ENCODE measurements around the gene PPBP.

Gene PPBP

GRCh38 chr4:73976716-73977115 is 11.3 kb downstream of the PPBP start:
- peak overlapping the region in 1 of 2 experiments; percentile 10 for H2BK12ac ChIP-seq (ENCODE audit: low read length in 2 of 2)
- H3K23ac ChIP-seq (ENCODE audit: low read length in 2 of 2): no peak overlapping the region
- H2AFZ ChIP-seq (ENCODE audit: low read depth, low read length): no peak overlapping the region
- H3K27me3 ChIP-seq (ENCODE audit: control insufficient read depth in 1 of 2, insufficient read depth in 1 of 2, low read length in 2 of 2): no peaks in the 10 kb centered on the region
- H3K4me1 ChIP-seq (ENCODE audit: control insufficient read depth, insufficient read depth, low read depth, low read length): peaks cover 2% of the 10 kb centered on the region
- peak overlapping the region in 1 of 2 experiments; percentile 70 for H3K18ac ChIP-seq (ENCODE audit: low read depth in 1 of 2, low read length in 2 of 2)
- H2BK120ac ChIP-seq (ENCODE audit: low read depth, low read length): no peak overlapping the region
- H3K4me2 ChIP-seq (ENCODE audit: low read length, poor library complexity, severe bottlenecking): no peak overlapping the region
- peak overlapping the region; percentile 66 for H4K8ac ChIP-seq (ENCODE audit: low read length)
- H4K91ac ChIP-seq (ENCODE audit: low read length): no peak overlapping the region
- no peak overlapping the region for H3K4me3 ChIP-seq (ENCODE audit: insufficient read depth in 1 of 2, low read depth in 1 of 2, low read length in 2 of 2)
- no peak overlapping the region for H2BK15ac ChIP-seq (ENCODE audit: low read depth, poor library complexity, severe bottlenecking)
- H3K79me1 ChIP-seq (replicated peaks; ENCODE audit: low read length, poor library complexity, severe bottlenecking): no peaks in the 10 kb centered on the region
- DNase-seq: no peak
- 72% methylated on average over 3 of the region's 4 CpGs for WGBS
- no peak overlapping the region for H3K9ac ChIP-seq (ENCODE audit: low read length)
- H3K9me3 ChIP-seq (ENCODE audit: control insufficient read depth, low read length): peaks cover 6% of the 10 kb centered on the region
- no peaks in the 10 kb centered on the region for H3K36me3 ChIP-seq (ENCODE audit: control insufficient read depth in 1 of 2, insufficient read depth in 2 of 2, low read depth in 1 of 2, low read length in 2 of 2)
- H3K14ac ChIP-seq (ENCODE audit: low read length in 2 of 2): peak overlapping the region in 1 of 2 experiments; percentile 77
- no peak overlapping the region for H2BK5ac ChIP-seq (ENCODE audit: low read depth, low read length, poor library complexity, severe bottlenecking)
- H2AK5ac ChIP-seq (ENCODE audit: low read length, severe bottlenecking): no peak overlapping the region
- H3K27ac ChIP-seq (ENCODE audit: low read length, poor library complexity, severe bottlenecking): no peak overlapping the region
- H3K4ac ChIP-seq (ENCODE audit: low read depth in 1 of 2, low read length in 2 of 2): peak overlapping the region in 1 of 2 experiments; percentile 70

- Histone ChIP-seq H3K4me2 (ENCODE audit: low read length, poor library complexity, severe bottlenecking) (no peak overlapping the region), H3K79me1 (replicated peaks; ENCODE audit: low read length, poor library complexity, severe bottlenecking) (no peaks in the 10 kb centered on the region), H3K9me3 (ENCODE audit: control insufficient read depth, low read length) (peaks cover 11% of the 10 kb centered on the region), H2AK5ac (ENCODE audit: low read length, severe bottlenecking) (no peak overlapping the region), H4K91ac (ENCODE audit: low read length) (no peak overlapping the region), H3K4me1 (ENCODE audit: control insufficient read depth, insufficient read depth, low read depth, low read length) (no peaks in the 10 kb centered on the region), H2BK5ac (ENCODE audit: low read depth, low read length, poor library complexity, severe bottlenecking) (no peak overlapping the region), H2BK120ac (ENCODE audit: low read depth, low read length) (no peak overlapping the region), H4K8ac (ENCODE audit: low read length) (peak overlapping the region; percentile 66), H3K23ac (ENCODE audit: low read length in 2 of 2) (no peak overlapping the region), H3K9ac (ENCODE audit: low read length) (no peak overlapping the region), H3K14ac (ENCODE audit: low read length in 2 of 2) (peak overlapping the region in 1 of 2 experiments; percentile 77), H3K27ac (ENCODE audit: low read length, poor library complexity, severe bottlenecking) (no peak overlapping the region), H3K4ac (ENCODE audit: low read depth in 1 of 2, low read length in 2 of 2) (no peak overlapping the region), H2BK12ac (ENCODE audit: low read length in 2 of 2) (peak overlapping the region; percentile 2 to 10), H3K27me3 (ENCODE audit: control insufficient read depth in 1 of 2, insufficient read depth in 1 of 2, low read length in 2 of 2) (no peaks in the 10 kb centered on the region), H2AFZ (ENCODE audit: low read depth, low read length) (no peak overlapping the region), H3K4me3 (ENCODE audit: insufficient read depth in 1 of 2, low read depth in 1 of 2, low read length in 2 of 2) (no peak overlapping the region), H3K36me3 (ENCODE audit: control insufficient read depth in 1 of 2, insufficient read depth in 2 of 2, low read depth in 1 of 2, low read length in 2 of 2) (no peaks in the 10 kb centered on the region), H2BK15ac (ENCODE audit: low read depth, poor library complexity, severe bottlenecking) (no peak overlapping the region), H3K18ac (ENCODE audit: low read depth in 1 of 2, low read length in 2 of 2) (peak overlapping the region in 1 of 2 experiments; percentile 70)
- DNase-seq: no peak
- 98% methylated on average over 2 of the region's 2 CpGs for WGBS
Observed at GRCh38 chr4:73976217-73976616, 11.8 kb downstream of the PPBP start.

GRCh38 chr4:73974352-73974751 is 13.6 kb downstream of the PPBP start:
- Histone ChIP-seq H2BK5ac (ENCODE audit: low read depth, low read length, poor library complexity, severe bottlenecking) (no peak overlapping the region), H4K8ac (ENCODE audit: low read length) (no peak overlapping the region), H4K91ac (ENCODE audit: low read length) (no peak overlapping the region), H3K4me3 (ENCODE audit: insufficient read depth in 1 of 2, low read depth in 1 of 2, low read length in 2 of 2) (no peak overlapping the region), H2AK5ac (ENCODE audit: low read length, severe bottlenecking) (no peak overlapping the region), H2BK12ac (ENCODE audit: low read length in 2 of 2) (no peak overlapping the region), H3K9me3 (ENCODE audit: control insufficient read depth, low read length) (peaks cover 30% of the 10 kb centered on the region), H3K14ac (ENCODE audit: low read length in 2 of 2) (no peak overlapping the region), H2BK15ac (ENCODE audit: low read depth, poor library complexity, severe bottlenecking) (no peak overlapping the region), H3K79me1 (replicated peaks; ENCODE audit: low read length, poor library complexity, severe bottlenecking) (no peaks in the 10 kb centered on the region), H3K18ac (ENCODE audit: low read depth in 1 of 2, low read length in 2 of 2) (no peak overlapping the region), H3K4me1 (ENCODE audit: control insufficient read depth, insufficient read depth, low read depth, low read length) (no peaks in the 10 kb centered on the region), H3K4me2 (ENCODE audit: low read length, poor library complexity, severe bottlenecking) (no peak overlapping the region), H3K27me3 (ENCODE audit: control insufficient read depth in 1 of 2, insufficient read depth in 1 of 2, low read length in 2 of 2) (no peaks in the 10 kb centered on the region), H3K23ac (ENCODE audit: low read length in 2 of 2) (no peak overlapping the region), H3K4ac (ENCODE audit: low read depth in 1 of 2, low read length in 2 of 2) (no peak overlapping the region), H3K36me3 (ENCODE audit: control insufficient read depth in 1 of 2, insufficient read depth in 2 of 2, low read depth in 1 of 2, low read length in 2 of 2) (no peaks in the 10 kb centered on the region), H3K9ac (ENCODE audit: low read length) (no peak overlapping the region), H3K27ac (ENCODE audit: low read length, poor library complexity, severe bottlenecking) (no peak overlapping the region), H2AFZ (ENCODE audit: low read depth, low read length) (no peak overlapping the region), H2BK120ac (ENCODE audit: low read depth, low read length) (no peak overlapping the region)
- no peak for DNase-seq

GRCh38 chr4:73970945-73971344 is 17.0 kb downstream of the PPBP start:
- no peak overlapping the region for H4K91ac ChIP-seq (ENCODE audit: low read length)
- H3K4me3 ChIP-seq (ENCODE audit: insufficient read depth in 1 of 2, low read depth in 1 of 2, low read length in 2 of 2): no peak overlapping the region
- no peak overlapping the region for H2BK15ac ChIP-seq (ENCODE audit: low read depth, poor library complexity, severe bottlenecking)
- H3K9ac ChIP-seq (ENCODE audit: low read length): no peak overlapping the region
- H3K27me3 ChIP-seq (ENCODE audit: control insufficient read depth in 1 of 2, insufficient read depth in 1 of 2, low read length in 2 of 2): no peaks in the 10 kb centered on the region
- no peak overlapping the region for H2AFZ ChIP-seq (ENCODE audit: low read depth, low read length)
- no peak overlapping the region for H2BK120ac ChIP-seq (ENCODE audit: low read depth, low read length)
- H4K8ac ChIP-seq (ENCODE audit: low read length): no peak overlapping the region
- no peaks in the 10 kb centered on the region for H3K36me3 ChIP-seq (ENCODE audit: control insufficient read depth in 1 of 2, insufficient read depth in 2 of 2, low read depth in 1 of 2, low read length in 2 of 2)
- H2BK5ac ChIP-seq (ENCODE audit: low read depth, low read length, poor library complexity, severe bottlenecking): no peak overlapping the region
- H3K79me1 ChIP-seq (replicated peaks; ENCODE audit: low read length, poor library complexity, severe bottlenecking): no peaks in the 10 kb centered on the region
- H3K23ac ChIP-seq (ENCODE audit: low read length in 2 of 2): no peak overlapping the region
- no peaks in the 10 kb centered on the region for H3K4me1 ChIP-seq (ENCODE audit: control insufficient read depth, insufficient read depth, low read depth, low read length)
- peaks cover 36% of the 10 kb centered on the region for H3K9me3 ChIP-seq (ENCODE audit: control insufficient read depth, low read length)
- no peak overlapping the region for H3K4ac ChIP-seq (ENCODE audit: low read depth in 1 of 2, low read length in 2 of 2)
- no peak overlapping the region for H2BK12ac ChIP-seq (ENCODE audit: low read length in 2 of 2)
- no peak overlapping the region for H3K27ac ChIP-seq (ENCODE audit: low read length, poor library complexity, severe bottlenecking)
- no peak overlapping the region for H3K4me2 ChIP-seq (ENCODE audit: low read length, poor library complexity, severe bottlenecking)
- no peak overlapping the region for H2AK5ac ChIP-seq (ENCODE audit: low read length, severe bottlenecking)
- H3K14ac ChIP-seq (ENCODE audit: low read length in 2 of 2): no peak overlapping the region
- no peak for DNase-seq
- no peak overlapping the region for H3K18ac ChIP-seq (ENCODE audit: low read depth in 1 of 2, low read length in 2 of 2)
